Astrocyte of the spinal cord (primary cell): Measurements from ENCODE around the gene FAM228B.

Experiments used
- DNase-seq: peaks from one replicate; pipeline ENCODE4 v3.0.0; 2011; ENCODE audit warnings: low read depth, low spot score
- H3K4me3 ChIP-seq: 2 replicates; pipeline ENCODE4 v1.5.1; 2011; ENCODE audit warnings: low read depth, mild to moderate bottlenecking, low read length, moderate library complexity
- in situ Hi-C: cut with HindIII; loops from 2 replicates; pipeline ENCODE4 v1.10.0; 2017; ENCODE audit warnings: low sequenced_read_pairs
- TF ChIP-seq, protein P1 (sequence below): IDR thresholded peaks from 2 replicates; pipeline ENCODE4 v1.5.1; 2012; ENCODE audit warnings: low read depth, mild to moderate bottlenecking, low read length, inconsistent platforms

FAM228B gene

DNA sequence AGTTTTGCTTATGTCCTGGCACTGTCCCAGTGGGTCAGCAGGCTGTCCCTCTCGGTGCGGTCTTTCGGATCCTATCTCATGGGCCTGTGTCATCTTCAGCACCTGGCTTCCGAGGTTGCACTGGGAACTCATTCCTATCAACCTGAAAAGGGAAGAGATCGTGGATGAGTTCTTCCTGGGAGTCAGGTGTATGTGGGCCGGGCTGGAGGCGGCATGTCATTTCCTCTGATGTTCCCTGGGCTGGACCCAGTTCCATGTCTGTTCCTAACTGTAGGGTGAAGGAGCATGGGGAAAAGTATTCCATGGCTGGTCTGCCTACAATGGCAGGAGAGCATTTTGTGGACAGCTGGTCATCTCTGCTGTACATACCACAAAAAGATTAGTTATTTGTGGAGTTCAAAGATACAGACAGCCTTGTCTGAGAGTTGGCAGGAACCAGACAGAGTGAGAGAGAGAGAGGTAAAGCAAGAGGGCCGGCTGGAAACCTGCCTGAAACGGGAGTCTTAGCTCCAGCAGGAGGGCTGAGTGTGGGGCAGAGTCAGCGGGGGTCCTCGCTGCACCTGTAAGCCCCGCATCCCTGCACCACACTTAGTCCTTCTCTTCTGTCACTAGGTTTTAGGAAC, 76.8 kb downstream of the FAM228B start:
- no peak overlapping the region for H3K4me3 ChIP-seq
- no peak for DNase-seq
- in situ Hi-C loops = no loop called here
- TF ChIP-seq, protein P1, sequence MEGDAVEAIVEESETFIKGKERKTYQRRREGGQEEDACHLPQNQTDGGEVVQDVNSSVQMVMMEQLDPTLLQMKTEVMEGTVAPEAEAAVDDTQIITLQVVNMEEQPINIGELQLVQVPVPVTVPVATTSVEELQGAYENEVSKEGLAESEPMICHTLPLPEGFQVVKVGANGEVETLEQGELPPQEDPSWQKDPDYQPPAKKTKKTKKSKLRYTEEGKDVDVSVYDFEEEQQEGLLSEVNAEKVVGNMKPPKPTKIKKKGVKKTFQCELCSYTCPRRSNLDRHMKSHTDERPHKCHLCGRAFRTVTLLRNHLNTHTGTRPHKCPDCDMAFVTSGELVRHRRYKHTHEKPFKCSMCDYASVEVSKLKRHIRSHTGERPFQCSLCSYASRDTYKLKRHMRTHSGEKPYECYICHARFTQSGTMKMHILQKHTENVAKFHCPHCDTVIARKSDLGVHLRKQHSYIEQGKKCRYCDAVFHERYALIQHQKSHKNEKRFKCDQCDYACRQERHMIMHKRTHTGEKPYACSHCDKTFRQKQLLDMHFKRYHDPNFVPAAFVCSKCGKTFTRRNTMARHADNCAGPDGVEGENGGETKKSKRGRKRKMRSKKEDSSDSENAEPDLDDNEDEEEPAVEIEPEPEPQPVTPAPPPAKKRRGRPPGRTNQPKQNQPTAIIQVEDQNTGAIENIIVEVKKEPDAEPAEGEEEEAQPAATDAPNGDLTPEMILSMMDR = no peak

DNA sequence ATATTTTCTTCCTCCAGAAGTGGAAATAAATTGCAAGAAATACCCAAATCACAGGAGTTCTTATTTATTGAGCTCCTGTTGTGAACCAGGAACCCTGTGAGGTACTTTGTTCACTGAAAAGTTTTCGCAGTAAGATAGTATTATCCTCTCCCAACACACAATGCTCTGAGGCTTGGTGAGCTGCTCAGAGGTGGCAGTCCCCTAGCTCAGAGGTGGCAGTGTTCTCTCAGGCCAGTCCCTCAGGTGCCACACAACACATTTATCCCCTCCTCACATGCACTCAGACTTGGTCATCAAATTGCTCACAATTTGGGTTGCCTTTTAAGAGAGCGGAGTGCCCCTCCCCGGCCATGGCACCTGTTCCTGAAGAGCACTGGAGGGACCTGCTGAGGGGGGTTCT, 77.5 kb downstream of the FAM228B start:
- TF ChIP-seq, protein P1 = no peak
- in situ Hi-C loops = no loop called here
- no peak for DNase-seq
- H3K4me3 ChIP-seq = no peak overlapping the region

DNA sequence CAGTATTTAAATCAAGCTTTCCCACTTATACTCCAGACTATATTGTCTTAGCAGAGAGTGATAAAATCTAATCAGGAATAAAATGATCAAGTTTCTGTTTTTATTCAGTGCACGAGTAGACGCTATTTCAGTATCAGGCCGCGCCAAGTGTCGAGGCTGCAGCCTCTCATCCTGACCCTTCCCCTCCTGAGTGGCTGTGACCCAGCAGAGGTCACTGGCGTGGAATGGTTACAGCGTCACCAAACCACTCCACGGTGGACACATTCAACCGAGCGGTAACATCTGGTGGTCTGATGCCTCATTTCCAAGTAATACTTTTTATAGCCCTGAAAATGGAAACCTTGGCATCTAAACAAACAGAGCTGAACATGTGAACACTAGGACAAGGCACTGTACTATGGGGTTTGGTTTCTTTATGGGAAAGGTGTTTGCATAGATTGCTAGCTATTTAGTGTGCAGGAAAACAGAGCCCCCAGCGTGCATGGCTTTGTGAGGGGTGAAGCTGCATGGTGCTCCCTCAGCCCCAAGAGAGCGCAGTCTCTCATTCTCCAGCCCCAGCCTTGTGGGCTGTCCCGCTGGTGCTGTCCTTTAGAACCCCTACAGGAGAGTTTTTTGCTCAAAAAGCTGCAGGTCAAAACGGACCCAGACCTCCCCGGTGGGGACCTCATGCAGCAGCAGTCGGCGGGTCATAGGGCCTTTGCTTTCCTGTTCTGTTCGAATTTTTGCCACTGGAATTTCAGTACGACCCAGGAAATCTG, 79.9 kb downstream of the FAM228B start:
- TF ChIP-seq, protein P1 = no peak
- no peak for DNase-seq
- no peak overlapping the region for H3K4me3 ChIP-seq
- in situ Hi-C loops = no loop called here

DNA sequence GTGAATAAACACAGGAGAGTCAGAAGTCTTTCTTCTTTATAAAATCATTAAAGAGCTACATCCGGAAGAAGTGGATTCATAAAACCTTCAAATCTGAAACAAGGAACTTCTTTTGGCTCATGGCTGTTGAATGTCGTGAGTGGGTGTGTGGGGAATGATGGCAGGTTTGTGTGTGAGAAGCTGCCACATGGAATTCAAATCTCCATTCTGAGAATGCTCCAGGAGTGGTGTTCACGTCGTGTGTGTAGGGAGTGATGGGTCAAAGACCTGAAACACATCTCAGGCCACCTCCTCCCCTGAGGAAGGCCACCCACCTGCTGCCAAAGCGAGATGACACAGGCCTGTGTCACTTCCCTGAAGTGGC, 80.5 kb downstream of the FAM228B start:
- H3K4me3 ChIP-seq = no peak overlapping the region
- in situ Hi-C loops = no loop called here
- TF ChIP-seq, protein P1 = no peak
- no peak for DNase-seq

DNA sequence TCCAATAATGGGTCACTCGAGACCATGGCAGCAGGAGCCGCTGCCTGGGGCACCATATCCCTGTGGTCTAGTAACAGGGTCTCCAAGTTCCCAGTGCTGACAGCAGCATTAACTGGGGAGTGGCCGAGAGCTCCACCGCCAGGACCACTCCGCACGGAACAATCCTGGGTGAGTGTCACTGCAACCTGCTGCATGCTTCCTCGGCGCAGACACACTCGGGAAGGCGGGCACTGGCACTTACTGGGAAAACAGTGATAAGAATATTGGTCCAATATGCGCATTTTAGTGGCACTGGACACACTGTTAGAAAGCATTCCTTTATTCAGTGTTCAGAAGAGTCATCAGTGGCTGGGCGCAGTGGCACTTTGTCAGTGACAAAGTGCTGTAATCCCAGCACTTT, 81.2 kb downstream of the FAM228B start:
- TF ChIP-seq, protein P1 = no peak
- in situ Hi-C loops = no loop called here
- no peak for DNase-seq
- no peak overlapping the region for H3K4me3 ChIP-seq

DNA sequence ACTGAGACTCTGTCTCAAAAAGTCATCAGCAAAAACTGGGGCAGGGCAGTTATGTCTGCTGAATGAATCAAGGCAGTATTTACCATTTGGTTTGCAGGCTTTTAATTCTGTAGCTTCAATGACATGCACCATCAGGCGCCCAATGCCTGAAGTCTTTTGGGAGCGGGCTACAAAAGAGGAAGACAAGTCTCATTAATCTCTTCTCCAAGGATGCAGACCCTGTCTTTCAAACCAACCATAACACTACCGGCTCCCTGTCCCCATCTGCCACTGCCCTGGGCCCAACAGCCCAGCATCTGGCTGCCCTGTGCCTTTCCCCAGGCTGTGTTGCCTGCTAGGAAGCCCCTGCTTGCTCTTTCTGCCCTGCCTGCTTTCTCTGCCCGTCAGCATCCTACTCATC, 81.9 kb downstream of the FAM228B start:
- in situ Hi-C loops = no loop called here
- DNase-seq = no peak

More for the DNA sequence above, 81.9 kb downstream of the FAM228B start:
- H3K4me3 ChIP-seq = no peak overlapping the region
- TF ChIP-seq, protein P1 = no peak
